PFSK-1 (cell line): ENCODE results near the gene SNX30.

Experiments used
- POLR2AphosphoS5 ChIP-seq: IDR thresholded peaks from 2 replicates; pipeline ENCODE4 v1.6.1; 2012; ENCODE audit warnings: low read depth, mild to moderate bottlenecking, control low read depth, low read length, moderate library complexity
- SIN3A ChIP-seq: IDR thresholded peaks from 2 replicates; pipeline ENCODE4 v1.6.1; 2012; ENCODE audit warnings: mild to moderate bottlenecking, low read length, moderate library complexity, borderline replicate concordance; ENCODE audit not compliant: insufficient read depth
- TAF1 ChIP-seq: IDR thresholded peaks from 2 replicates; pipeline ENCODE4 v1.6.1; 2012; ENCODE audit warnings: low read length, control low read depth, borderline replicate concordance; ENCODE audit not compliant: insufficient read depth

GRCh38 chr9:112810696-112811490 is 60.3 kb downstream of the SNX30 start:
- TF ChIP-seq POLR2AphosphoS5, result no peak
- no peak for TF ChIP-seq TAF1
- TF ChIP-seq SIN3A, result no peak
